ENCODE results near the gene SAT1. TPM values are rescaled to one million over a fixed set of nuclear protein-coding genes. Genes with fewer than 3 reads are reported as not detected.
A peak's percentile ranks its signal among the peaks of the same experiment; 100 is the strongest.

SAT1 gene
- total and polyA plus RNA-seq, 2 of the 13 experiments (the other 11 are each of a cell fraction or from before 2014, with no cell fraction given), result 216 to 1,243 TPM

GRCh38 chrX:23742697-23743622 lies 40.0 kb upstream of the SAT1 start, which contains the start of gene ACOT9 (continued):
- TF ChIP-seq UBTF (CRISPR knock-in tag; IDR thresholded peaks at IDR 0.05) (peak; percentile 53; the same call in 1 of the 2 replicates), ZBTB8A (CRISPR knock-in tag; IDR thresholded peaks at IDR 0.05; ENCODE audit: borderline replicate concordance, low read depth) (no peak), MED8 (CRISPR knock-in tag; IDR thresholded peaks at IDR 0.05; ENCODE audit: insufficient replicate concordance) (peak; percentile 38), TOE1 (CRISPR knock-in tag; IDR thresholded peaks at IDR 0.05) (no peak), PRDM10 (CRISPR knock-in tag; IDR thresholded peaks at IDR 0.05; ENCODE audit: low read depth) (peak; percentile 95), ZNF878 (CRISPR knock-in tag; IDR thresholded peaks at IDR 0.05) (no peak), EHMT2 (IDR thresholded peaks at IDR 0.05; ENCODE audit: borderline replicate concordance, low read depth, low read length) (no peak), HIC2 (CRISPR knock-in tag; IDR thresholded peaks at IDR 0.05; ENCODE audit: low read depth) (peak; percentile 27; the same call in 1 of the 2 replicates), HOXA9 (CRISPR knock-in tag; IDR thresholded peaks at IDR 0.05; ENCODE audit: borderline replicate concordance) (no peak), ZNF550 (CRISPR knock-in tag; IDR thresholded peaks at IDR 0.05; ENCODE audit: borderline replicate concordance) (no peak), ZNF670 (CRISPR knock-in tag; IDR thresholded peaks at IDR 0.05; ENCODE audit: borderline replicate concordance) (0 out of 2 replicates have a peak, but pooled peaks have one; percentile 52), SYNCRIP (IDR thresholded peaks at IDR 0.05; ENCODE audit: insufficient read depth, low read depth, low read length) (no peak), ZBTB46 (CRISPR knock-in tag; IDR thresholded peaks at IDR 0.05; ENCODE audit: borderline replicate concordance) (no peak), HOXA3 (CRISPR knock-in tag; IDR thresholded peaks at IDR 0.05) (peak; percentile 68), ZFP82 (CRISPR knock-in tag; IDR thresholded peaks at IDR 0.05; ENCODE audit: borderline replicate concordance) (peak; percentile 31; the same call in 1 of the 2 replicates), ZC3H13 (CRISPR knock-in tag; IDR thresholded peaks at IDR 0.05) (0 out of 2 replicates have a peak, but pooled peaks have one; percentile 57)

All from HepG2 (cell line).